Osteocyte (in vitro differentiated cells): ENCODE results near the gene KIAA1755. TPM values are rescaled to one million over a fixed set of nuclear protein-coding genes. Genes with fewer than 3 reads are reported as not detected.

Experiments
- DNase-seq: peaks from one replicate; pipeline ENCODE4 v3.0.0; 2021; ENCODE audit warnings: mixed read lengths; ENCODE audit not compliant: unreplicated experiment; ENCODE audit errors: extremely low spot score
- H3K27ac Mint-ChIP-seq: one replicate; pipeline ENCODE4 v1.8.0; 2021; ENCODE audit warnings: mild to moderate bottlenecking, mixed read lengths; ENCODE audit not compliant: unreplicated experiment
- H3K27me3 Mint-ChIP-seq: one replicate; pipeline ENCODE4 v1.8.0; 2021; ENCODE audit warnings: mixed read lengths; ENCODE audit not compliant: unreplicated experiment
- H3K36me3 Mint-ChIP-seq: one replicate; pipeline ENCODE4 v1.8.0; 2021; ENCODE audit warnings: mixed read lengths; ENCODE audit not compliant: unreplicated experiment
- H3K4me1 Mint-ChIP-seq: one replicate; pipeline ENCODE4 v1.8.0; 2021; ENCODE audit warnings: mixed read lengths; ENCODE audit not compliant: unreplicated experiment
- H3K4me3 Mint-ChIP-seq: one replicate; pipeline ENCODE4 v1.8.0; 2021; ENCODE audit warnings: mild to moderate bottlenecking, moderate library complexity, mixed read lengths; ENCODE audit not compliant: unreplicated experiment
- H3K9me3 Mint-ChIP-seq: one replicate; pipeline ENCODE4 v1.8.0; 2021; ENCODE audit warnings: mixed read lengths; ENCODE audit not compliant: unreplicated experiment
- total RNA-seq: library from RNA; stranded (reverse); gene quantifications from 2 replicates; pipeline ENCODE4 v1.2.1, GENCODE V29; 2021
- TF ChIP-seq, protein P1 (sequence below): fragments of 200-600 bp; sonication (generic); IDR thresholded peaks from 2 replicates; pipeline ENCODE4 v1.5.0; 2021; ENCODE audit warnings: antibody characterized with exemption, mild to moderate bottlenecking, moderate library complexity

KIAA1755 gene
- total RNA-seq, 1 donor from 2014 or later = 50.2 TPM

DNA sequence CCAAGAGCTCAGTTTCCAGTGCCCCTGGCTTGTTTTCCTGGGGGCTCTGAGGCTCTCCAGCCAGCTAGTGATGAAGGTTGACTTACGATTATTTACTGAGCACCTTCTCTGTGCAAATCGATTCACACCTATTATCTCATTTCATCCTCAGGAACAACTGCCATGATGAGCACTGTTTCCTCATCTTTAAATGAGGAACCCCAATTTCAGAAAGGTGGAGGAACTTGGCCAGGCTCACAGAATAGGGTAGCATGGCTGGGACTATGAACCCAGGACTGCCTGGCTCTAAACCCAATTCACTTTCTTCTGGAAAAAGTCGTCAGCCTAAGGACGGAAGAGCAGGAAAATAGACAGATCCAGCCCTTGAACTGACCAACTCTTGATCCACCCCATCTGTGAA lies 39.9 kb upstream of the KIAA1755 start:
- TF ChIP-seq, protein P1, sequence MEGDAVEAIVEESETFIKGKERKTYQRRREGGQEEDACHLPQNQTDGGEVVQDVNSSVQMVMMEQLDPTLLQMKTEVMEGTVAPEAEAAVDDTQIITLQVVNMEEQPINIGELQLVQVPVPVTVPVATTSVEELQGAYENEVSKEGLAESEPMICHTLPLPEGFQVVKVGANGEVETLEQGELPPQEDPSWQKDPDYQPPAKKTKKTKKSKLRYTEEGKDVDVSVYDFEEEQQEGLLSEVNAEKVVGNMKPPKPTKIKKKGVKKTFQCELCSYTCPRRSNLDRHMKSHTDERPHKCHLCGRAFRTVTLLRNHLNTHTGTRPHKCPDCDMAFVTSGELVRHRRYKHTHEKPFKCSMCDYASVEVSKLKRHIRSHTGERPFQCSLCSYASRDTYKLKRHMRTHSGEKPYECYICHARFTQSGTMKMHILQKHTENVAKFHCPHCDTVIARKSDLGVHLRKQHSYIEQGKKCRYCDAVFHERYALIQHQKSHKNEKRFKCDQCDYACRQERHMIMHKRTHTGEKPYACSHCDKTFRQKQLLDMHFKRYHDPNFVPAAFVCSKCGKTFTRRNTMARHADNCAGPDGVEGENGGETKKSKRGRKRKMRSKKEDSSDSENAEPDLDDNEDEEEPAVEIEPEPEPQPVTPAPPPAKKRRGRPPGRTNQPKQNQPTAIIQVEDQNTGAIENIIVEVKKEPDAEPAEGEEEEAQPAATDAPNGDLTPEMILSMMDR = no peak
- no peaks in the 10 kb centered on the region for H3K36me3 Mint-ChIP-seq
- H3K4me1 Mint-ChIP-seq = peaks cover 34% of the 10 kb centered on the region
- H3K27me3 Mint-ChIP-seq = peaks cover 3% of the 10 kb centered on the region
- no peak for DNase-seq
- H3K9me3 Mint-ChIP-seq = no peaks in the 10 kb centered on the region
- no peak overlapping the region for H3K4me3 Mint-ChIP-seq
- H3K27ac Mint-ChIP-seq = peak overlapping the region; percentile 5

DNA sequence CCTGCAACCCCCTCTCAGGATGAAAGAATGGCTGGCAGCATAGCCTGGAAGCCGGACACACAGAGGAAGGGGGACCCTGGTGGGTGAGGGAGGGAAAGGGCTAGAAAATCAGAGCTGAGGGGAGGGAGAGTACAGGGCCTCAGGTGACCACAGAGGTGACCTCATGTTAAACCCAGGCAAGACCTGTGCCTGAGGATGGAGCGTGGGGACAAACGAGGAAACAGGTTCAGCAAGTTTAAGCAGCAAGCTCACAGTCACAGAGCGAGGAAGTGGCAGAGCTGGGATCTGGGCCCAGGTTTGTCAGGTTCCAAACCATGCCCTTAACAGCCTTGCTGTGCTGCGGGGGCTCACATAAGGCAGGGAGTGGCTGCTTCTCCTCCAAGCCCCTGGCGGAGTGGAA lies 39.4 kb upstream of the KIAA1755 start:
- Mint-ChIP-seq H3K4me3 (no peak overlapping the region), H3K4me1 (peaks cover 34% of the 10 kb centered on the region), H3K27me3 (peaks cover 3% of the 10 kb centered on the region), H3K9me3 (no peaks in the 10 kb centered on the region), H3K27ac (no peak overlapping the region), H3K36me3 (no peaks in the 10 kb centered on the region)
- TF ChIP-seq, protein P1 = no peak
- DNase-seq = no peak

DNA sequence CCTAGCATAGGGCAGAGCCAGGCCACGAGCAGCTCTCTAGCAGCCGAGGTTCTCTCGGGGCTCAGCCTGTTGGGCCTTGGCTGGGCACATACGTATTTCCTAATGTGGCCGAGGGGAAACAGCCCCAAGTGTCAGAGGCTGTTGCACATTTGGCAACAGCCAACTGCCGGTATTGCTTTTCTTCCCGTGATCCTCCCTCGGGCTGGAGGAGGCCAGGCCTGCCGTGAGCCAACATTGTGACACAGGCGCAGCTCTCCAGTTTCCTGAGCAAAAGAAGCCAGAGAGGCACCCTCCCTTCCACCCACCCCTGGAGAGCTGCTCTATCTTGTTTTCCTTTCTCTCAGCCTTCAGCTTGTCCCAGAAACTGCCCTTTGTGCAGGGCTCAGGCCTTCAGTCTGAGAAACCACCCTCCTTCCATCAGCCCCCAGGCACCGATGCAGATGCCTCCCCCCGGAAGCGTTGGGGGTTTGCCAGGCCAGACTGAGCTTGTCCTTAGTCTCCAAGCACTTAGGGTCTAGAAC lies 38.3 kb upstream of the KIAA1755 start:
- peak overlapping the region; percentile 87 for H3K27ac Mint-ChIP-seq
- H3K4me1 Mint-ChIP-seq = peaks cover 30% of the 10 kb centered on the region

DNA sequence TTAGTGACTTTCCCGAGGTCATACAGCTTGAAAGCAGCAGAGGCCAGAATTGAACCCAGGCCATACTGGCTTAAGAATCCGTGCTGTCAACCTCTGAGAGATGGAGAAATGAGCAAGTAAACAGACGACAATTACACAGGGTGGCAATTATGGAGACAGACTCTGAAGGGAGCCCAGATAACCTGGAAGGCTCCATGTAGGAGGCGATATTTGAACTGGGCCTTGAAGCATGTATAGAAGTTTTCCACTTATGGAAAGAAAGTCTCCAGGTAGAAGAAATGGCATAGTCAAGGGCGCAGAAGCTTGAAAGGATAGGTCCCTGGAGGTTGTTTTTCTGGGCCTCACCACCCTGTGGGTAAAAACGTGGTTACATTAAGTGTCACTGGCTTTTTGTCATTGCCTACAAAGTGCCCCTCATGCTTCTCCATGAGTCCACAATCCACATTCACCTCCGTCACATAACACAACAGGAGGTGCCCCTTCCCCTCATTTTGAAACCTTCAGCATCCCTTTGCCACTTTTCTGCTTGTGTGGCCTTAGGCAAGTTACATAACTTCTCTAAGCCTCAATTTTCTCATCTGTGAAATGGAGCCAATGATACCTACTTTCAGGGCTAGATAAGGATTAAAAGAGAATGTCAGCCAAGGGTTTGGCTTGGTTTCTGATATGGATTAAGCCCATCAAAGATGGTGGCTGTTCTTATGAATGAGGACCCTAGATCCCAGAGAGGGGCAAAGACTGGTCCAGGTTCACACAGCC lies 37.6 kb upstream of the KIAA1755 start:
- TF ChIP-seq, protein P1 = no peak
- Mint-ChIP-seq H3K4me3 (no peak overlapping the region), H3K9me3 (no peaks in the 10 kb centered on the region)

More for the DNA sequence above, 38.3 kb upstream of the KIAA1755 start:
- Mint-ChIP-seq H3K9me3 (no peaks in the 10 kb centered on the region), H3K27me3 (peaks cover 3% of the 10 kb centered on the region), H3K36me3 (no peaks in the 10 kb centered on the region), H3K4me3 (no peak overlapping the region)
- TF ChIP-seq, protein P1 = no peak
- no peak for DNase-seq

DNA sequence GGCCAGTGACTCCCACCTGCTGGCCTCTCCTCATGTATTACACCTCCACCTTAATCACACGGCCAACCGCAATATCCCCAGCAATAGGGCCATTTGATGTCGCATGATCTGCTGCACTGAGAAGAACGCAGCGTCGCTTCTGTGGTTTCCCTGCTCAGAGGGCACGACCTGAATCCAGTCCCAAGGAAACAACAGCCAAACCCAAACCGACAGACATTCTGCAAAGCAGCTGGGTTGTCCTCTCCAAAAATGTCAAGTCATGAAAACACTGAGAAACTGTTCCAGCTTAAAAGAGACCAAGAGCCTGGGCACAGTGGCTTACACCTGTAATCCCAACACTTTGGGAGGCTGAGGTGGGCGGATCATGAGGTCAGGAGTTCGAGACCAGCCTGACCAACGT lies 35.9 kb upstream of the KIAA1755 start:
- Mint-ChIP-seq H3K9me3 (no peaks in the 10 kb centered on the region), H3K27ac (no peak overlapping the region), H3K27me3 (peaks cover 3% of the 10 kb centered on the region), H3K4me1 (peaks cover 31% of the 10 kb centered on the region), H3K4me3 (no peak overlapping the region), H3K36me3 (peaks cover 3% of the 10 kb centered on the region)
- TF ChIP-seq, protein P1 = no peak
- DNase-seq = no peak

More for the DNA sequence above, 37.6 kb upstream of the KIAA1755 start:
- DNase-seq = no peak
- Mint-ChIP-seq H3K27me3 (peaks cover 3% of the 10 kb centered on the region), H3K36me3 (no peaks in the 10 kb centered on the region), H3K27ac (peak overlapping the region; percentile 87), H3K4me1 (peaks cover 29% of the 10 kb centered on the region)
